OCI-LY1 (cell line): ENCODE measurements around the gene DHX38.

Experiments
- EZH2 ChIP-seq: fragments of 200-600 bp; sonication (generic), shearing (Covaris generic); IDR thresholded peaks from 2 replicates; pipeline ENCODE4 v1.8.0; 2017; ENCODE audit warnings: borderline replicate concordance, mixed run types, mild to moderate bottlenecking, antibody characterized with exemption, low read length, moderate library complexity, mixed read lengths
- TF ChIP-seq, protein P1 (sequence below): fragments of 200-600 bp; sonication (generic), shearing (Covaris generic); IDR thresholded peaks from 2 replicates; pipeline ENCODE4 v1.5.1; 2017; ENCODE audit warnings: mild to moderate bottlenecking, antibody characterized with exemption, low read length, moderate library complexity, mixed read lengths

DNA sequence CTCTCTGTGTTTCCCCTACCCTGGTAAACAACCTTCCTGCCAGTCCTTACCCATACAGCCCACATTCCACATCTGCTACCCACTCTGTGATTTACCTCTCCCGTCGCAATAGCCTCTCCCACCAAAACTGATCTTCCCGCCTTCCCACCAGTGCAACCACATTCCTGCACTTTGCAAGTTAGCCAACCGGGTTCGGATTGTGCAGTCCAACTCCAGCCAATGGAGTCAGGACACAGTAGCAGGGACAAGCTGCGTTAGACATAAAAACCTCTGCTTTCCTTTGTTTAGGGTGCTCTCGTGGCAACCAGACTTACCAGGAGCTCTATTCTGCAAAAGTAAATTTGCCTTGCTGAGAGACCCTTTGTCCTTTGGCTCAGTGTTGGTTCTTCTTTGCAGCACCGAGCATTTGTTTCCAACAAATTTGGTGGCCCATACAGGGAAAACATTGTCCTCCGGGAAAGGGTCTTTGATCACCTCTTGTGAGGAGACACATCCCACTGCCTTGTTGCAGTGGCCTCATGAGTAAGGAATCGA lies 29.2 kb upstream of the DHX38 start:
- TF ChIP-seq, protein P1, sequence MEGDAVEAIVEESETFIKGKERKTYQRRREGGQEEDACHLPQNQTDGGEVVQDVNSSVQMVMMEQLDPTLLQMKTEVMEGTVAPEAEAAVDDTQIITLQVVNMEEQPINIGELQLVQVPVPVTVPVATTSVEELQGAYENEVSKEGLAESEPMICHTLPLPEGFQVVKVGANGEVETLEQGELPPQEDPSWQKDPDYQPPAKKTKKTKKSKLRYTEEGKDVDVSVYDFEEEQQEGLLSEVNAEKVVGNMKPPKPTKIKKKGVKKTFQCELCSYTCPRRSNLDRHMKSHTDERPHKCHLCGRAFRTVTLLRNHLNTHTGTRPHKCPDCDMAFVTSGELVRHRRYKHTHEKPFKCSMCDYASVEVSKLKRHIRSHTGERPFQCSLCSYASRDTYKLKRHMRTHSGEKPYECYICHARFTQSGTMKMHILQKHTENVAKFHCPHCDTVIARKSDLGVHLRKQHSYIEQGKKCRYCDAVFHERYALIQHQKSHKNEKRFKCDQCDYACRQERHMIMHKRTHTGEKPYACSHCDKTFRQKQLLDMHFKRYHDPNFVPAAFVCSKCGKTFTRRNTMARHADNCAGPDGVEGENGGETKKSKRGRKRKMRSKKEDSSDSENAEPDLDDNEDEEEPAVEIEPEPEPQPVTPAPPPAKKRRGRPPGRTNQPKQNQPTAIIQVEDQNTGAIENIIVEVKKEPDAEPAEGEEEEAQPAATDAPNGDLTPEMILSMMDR = no peak
- TF ChIP-seq EZH2 = no peak
